Epithelial cell of esophagus (primary cell): ENCODE results near the gene RER1.
A peak's percentile ranks its signal among the peaks of the same experiment; 100 is the strongest.

Source experiments
- DNase-seq: peaks from one replicate; pipeline ENCODE4 v3.0.0; 2010; ENCODE audit warnings: low read depth
- H3K4me3 ChIP-seq: 2 replicates; pipeline ENCODE4 v1.5.1; 2011; ENCODE audit warnings: mild to moderate bottlenecking, low read length, control low read depth
- TF ChIP-seq, protein P1 (sequence below): IDR thresholded peaks from 2 replicates; pipeline ENCODE4 v1.5.1; 2011; ENCODE audit warnings: low read depth, mild to moderate bottlenecking, low read length, control low read depth, inconsistent platforms; ENCODE audit not compliant: insufficient read depth; ENCODE audit errors: missing control alignments

RER1 gene

DNA sequence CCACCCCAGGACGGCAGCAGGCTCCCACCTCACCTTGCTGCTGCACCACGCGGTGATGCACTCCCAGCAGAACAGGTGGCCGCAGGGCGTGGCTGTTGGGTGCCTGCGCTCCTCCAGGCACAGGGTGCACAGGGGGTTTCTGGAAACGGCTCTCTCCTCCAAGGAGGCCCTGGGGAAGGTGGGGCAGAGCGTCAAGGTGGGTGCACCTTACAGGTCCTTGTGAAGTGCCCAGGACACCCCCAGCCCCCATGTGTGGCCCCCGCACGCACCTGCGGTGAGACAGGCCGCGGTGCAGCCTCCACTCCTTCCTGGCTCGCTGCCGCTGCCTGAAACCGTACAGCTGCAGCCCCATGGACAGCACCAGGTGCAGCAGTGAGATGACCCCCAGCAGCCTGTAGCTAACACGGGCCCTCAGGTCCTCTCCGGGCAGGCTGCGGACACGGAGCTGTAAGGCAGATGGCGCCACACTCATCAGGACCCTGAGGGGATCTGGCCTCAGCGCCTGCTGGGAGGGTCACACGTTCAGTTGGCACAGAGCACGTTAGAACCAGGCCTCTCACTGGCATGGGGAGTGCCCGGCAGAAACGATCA is 14.9 kb downstream of the RER1 start:
- DNase-seq = no peak
- TF ChIP-seq, protein P1, sequence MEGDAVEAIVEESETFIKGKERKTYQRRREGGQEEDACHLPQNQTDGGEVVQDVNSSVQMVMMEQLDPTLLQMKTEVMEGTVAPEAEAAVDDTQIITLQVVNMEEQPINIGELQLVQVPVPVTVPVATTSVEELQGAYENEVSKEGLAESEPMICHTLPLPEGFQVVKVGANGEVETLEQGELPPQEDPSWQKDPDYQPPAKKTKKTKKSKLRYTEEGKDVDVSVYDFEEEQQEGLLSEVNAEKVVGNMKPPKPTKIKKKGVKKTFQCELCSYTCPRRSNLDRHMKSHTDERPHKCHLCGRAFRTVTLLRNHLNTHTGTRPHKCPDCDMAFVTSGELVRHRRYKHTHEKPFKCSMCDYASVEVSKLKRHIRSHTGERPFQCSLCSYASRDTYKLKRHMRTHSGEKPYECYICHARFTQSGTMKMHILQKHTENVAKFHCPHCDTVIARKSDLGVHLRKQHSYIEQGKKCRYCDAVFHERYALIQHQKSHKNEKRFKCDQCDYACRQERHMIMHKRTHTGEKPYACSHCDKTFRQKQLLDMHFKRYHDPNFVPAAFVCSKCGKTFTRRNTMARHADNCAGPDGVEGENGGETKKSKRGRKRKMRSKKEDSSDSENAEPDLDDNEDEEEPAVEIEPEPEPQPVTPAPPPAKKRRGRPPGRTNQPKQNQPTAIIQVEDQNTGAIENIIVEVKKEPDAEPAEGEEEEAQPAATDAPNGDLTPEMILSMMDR = no peak
- no peak overlapping the region for H3K4me3 ChIP-seq

DNA sequence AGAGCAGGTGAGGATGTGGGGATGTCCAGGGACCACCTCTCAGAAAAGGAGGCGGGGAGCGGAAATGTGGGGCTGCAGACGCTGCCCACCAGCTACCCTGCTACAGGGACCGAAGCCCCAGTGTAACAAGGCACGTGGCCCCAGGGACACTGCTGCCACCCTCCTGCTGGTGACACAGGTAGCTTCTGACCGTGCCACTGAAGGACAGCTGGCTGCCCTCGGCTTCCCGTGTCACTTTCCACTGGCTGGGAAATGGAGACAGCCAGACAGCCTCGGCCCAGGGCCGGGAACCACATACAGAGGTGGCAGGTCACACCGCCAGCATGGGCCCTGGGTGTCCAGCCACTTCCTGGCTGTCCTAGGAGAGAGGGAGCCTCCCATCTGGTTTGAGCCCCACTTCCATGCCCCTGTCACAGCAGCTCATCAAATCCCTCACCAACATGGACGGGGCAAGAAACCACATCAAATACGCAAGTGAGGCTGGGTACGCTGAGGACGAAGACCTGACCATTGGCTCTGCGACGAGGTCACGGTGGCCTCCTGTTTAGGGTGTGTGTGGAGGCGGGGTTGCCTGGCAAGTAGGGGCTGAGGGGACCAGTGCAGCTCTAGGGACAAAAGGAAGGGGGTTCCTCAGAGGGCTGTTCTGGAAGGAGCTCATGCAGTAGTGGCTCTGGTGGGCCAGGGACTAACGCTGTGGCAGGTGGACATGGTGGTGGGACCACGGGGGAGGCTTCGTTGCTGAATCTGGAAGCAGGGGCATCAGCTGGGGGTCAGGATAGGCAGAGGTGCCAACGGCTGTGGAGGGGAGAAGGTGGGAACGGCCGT is 15.7 kb downstream of the RER1 start:
- DNase-seq = no peak
- no peak overlapping the region for H3K4me3 ChIP-seq
- TF ChIP-seq, protein P1 = no peak

DNA sequence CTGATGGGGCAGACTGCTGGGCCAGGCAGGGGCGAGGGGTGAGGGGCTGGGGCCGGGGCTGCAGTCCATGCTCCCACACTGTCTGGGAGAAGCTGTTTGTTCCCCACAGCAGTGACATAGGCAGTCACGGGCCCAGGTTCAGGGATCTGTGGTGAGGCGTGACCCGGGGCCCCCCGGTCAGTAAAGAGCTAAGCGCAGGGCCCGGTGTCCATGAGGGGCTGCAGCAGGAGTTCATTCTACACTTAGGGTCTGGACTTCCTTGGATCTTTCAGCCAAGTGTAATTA is 16.3 kb downstream of the RER1 start:
- H3K4me3 ChIP-seq = no peak overlapping the region
- TF ChIP-seq, protein P1 = no peak
- DNase-seq = no peak

DNA sequence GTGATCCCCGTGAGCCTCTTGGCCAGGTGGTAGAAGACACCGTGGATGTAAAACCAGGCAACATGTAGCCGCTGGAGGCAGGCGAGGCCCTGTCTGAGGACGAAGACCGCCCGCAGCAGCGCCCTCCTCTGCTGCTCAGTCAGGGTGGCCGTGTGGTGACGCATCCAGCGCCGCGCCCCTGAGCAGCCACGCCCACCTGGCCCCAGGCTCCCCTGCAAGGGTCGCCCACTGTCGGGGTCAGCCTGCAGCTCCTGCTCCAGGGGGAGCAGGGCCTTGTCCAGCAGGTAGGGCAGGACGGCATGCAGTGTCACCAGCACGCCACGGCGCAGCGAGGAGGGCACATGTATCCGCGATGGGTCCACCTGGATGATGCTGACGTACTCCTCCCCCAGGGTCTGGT is 16.8 kb downstream of the RER1 start:
- DNase-seq = no peak
- TF ChIP-seq, protein P1 = no peak
- no peak overlapping the region for H3K4me3 ChIP-seq

DNA sequence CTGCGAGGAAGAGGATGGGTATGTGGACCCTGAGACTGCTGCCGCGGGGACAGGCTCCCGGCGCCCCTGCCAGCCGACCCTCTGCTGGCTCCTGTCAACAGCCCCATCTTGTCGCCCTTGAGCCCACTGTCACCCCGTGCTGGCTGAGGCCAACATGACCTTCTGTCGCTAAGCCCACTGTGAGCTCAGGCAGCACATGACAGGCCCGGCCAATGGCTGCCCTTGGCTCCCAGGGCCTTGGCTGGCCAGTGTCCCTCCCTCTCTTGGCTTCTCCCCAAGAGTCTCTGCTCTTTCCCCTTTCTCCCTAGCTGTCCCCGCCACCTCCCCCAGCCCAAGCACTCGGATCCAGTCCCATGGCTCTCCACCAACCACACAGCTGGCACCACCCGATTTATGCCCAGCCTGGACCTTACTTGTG is 17.2 kb downstream of the RER1 start:
- H3K4me3 ChIP-seq = no peak overlapping the region
- TF ChIP-seq, protein P1 = no peak

DNA sequence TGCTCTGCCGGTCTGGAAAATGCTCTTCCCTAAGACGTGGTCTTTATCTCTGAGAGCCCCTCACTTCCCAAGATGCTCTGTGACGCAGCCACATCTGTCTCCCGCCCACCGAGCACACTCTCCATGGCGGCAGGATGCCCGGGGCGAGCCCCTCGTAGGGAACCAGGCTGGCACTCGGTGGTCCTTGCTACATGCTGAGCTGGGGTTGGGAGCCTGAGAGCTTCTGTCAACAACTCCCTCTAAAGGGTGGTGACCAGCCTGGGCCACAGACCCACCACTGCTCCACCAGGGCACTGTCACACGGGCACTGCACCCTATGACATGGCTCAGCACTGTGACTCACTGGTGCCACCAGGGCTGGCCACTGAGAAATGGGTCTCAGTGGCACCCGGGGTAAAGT is 18.1 kb downstream of the RER1 start:
- no peak overlapping the region for H3K4me3 ChIP-seq
- TF ChIP-seq, protein P1 = no peak
- DNase-seq = no peak

More for the DNA sequence above, 17.2 kb downstream of the RER1 start:
- DNase-seq = no peak

DNA sequence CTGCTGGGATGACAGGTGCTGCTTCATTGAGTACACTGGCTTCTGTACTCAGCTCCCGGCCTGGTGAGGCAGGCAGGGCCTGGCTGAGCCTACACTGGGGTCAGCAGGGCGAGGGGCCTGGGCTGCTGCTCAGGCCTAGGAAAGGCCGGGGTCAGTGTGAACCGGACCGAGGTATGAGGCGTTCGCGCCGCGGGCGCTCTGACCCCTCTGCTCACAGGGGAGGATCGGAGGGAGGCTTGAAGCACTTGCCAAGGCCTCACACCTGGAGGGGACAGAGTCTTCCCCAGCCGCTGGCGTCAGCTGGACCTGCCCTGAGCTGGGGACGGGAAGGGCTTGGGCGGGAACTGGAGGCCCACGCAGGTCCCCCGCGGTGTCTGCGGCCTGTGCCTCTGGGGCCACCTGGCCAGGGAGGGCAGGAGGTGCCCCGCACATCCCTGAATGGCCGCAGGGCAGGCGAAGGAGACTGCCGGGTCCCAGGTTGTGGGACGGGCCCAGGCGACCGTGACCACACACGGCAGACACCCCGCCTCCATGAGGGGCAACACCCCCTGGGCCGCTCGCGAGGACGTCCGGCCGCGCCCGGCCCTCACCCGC is 20.3 kb downstream of the RER1 start:
- H3K4me3 ChIP-seq = peak overlapping the region; percentile 81
- DNase-seq = peak; percentile 32
- TF ChIP-seq, protein P1 = no peak
